ENCODE results near the gene PDE8A.
A peak's percentile ranks its signal among the peaks of the same experiment; 100 is the strongest.

PDE8A gene, protein sequence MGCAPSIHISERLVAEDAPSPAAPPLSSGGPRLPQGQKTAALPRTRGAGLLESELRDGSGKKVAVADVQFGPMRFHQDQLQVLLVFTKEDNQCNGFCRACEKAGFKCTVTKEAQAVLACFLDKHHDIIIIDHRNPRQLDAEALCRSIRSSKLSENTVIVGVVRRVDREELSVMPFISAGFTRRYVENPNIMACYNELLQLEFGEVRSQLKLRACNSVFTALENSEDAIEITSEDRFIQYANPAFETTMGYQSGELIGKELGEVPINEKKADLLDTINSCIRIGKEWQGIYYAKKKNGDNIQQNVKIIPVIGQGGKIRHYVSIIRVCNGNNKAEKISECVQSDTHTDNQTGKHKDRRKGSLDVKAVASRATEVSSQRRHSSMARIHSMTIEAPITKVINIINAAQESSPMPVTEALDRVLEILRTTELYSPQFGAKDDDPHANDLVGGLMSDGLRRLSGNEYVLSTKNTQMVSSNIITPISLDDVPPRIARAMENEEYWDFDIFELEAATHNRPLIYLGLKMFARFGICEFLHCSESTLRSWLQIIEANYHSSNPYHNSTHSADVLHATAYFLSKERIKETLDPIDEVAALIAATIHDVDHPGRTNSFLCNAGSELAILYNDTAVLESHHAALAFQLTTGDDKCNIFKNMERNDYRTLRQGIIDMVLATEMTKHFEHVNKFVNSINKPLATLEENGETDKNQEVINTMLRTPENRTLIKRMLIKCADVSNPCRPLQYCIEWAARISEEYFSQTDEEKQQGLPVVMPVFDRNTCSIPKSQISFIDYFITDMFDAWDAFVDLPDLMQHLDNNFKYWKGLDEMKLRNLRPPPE

DNA sequence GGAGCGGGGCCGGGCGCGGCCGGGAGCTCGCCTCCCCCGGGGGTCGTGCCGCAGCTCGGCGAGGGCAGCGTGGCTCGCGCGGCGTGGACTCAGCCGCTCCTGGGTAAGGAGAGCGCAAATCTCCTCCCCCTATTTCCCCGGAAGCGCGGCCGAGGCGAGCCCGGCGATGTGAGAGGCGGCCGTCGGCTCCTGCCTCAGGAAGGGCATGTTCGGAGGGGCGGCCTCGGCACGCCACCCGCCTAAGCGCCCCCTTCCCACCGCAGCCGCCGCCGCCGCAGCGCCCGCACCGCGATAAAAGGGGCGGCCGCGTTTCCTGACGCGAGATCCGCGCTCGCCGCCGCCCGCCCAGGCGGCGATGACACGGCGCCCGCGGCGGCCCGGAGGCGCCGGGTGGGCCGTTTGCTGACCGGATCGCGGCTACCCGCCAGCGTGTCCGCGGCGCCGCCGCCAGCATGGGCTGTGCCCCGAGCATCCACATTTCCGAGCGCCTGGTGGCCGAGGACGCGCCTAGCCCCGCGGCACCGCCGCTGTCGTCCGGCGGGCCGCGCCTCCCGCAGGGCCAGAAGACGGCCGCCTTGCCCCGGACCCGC is at the start of gene PDE8A:
PDE8A (plus strand) TSS at position 146 of the 590 bp plus-strand sequence; CDS start at position 453, 307 bp downstream.
- DNase-seq: peak; percentile 24

DNA sequence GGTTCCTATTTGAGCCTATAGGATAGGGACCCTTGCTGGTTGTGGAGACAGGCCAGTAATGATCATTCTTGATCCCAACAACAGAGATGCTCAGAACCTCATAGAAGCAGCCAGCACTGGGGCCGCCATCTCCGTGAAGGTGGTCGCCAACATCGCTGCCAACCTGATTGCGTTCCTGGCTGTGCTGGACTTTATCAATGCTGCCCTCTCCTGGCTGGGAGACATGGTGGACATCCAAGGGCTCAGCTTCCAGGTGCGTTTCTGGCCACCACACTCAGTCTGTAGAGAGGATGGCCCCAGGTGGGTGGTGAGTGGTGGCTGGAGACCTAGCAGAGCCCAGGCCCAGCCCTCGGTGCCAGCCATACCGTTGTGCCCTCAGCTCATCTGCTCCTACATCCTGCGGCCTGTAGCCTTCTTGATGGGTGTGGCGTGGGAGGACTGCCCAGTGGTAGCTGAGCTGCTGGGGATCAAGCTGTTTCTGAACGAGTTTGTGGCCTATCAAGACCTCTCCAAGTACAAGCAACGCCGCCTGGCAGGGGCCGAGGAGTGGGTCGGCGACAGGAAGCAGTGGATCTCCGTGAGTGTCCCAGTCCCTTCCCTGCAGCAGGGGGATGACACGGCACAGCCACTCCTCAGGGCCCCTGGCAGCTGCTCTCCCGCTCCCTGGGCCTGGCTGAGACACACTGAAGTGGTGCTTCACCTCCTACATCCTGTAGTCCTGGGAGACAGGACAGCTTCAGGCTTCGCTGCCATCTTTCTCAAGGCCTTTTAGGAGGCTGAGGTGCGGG is 46.5 kb upstream of the PDE8A start:
- DNase-seq: no peak

DNA sequence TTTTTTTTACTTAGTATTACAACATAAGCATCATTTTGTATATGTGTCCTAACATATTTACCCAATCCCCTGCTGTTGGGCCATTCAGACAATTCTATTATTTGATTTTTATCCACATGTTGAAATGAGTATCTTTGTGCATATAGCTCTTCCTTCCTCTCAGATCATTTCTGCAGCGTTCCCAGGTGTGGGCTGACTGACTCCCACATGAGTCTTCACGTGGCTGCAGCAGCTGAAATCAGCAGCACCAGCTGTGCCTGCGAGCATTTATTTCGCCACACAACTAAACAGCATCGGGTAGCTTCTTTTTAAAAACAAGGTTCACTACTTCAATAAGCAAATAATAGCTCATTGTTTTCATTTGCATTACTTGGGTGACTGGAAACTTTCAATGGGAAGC is 44.5 kb upstream of the PDE8A start:
- DNase-seq: no peak

DNA sequence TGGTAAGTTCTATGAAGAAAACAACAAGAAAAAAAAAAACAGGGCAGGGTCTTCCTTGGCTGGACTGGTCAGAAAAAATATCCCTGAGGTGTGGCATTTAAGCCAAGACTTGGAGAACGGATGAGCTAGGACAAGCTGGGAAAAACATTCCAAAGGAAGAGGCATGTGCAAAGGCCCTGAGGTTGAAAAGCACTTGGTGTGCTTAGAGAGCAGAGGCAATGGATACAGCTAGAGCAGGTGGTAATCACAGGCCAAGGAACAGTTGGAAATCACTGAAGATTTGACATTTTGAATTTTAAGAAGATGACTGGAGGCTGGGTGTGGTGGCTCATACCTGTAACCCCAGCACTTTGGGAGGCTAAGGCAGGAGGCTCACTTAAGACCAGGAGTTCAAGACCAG is 42.9 kb upstream of the PDE8A start:
- DNase-seq: no peak

DNA sequence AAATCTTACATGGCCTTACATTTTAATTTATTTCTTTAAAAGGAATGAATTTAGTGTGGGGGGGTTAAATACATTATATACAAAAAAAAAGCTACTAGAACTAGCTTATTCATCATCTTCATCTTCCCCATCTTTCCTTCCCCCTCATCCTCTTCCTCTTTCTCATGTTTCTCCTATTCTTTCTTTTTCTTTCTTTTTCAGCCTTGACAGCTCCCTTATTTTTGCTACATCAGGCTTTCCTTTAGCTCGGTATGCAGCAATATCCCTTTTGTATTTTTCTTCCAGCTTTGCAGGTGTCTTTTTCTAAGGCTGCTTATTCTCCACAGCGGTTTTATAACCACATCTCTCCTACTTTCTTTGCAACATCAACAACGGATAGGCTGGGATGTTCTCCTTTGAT is 41.3 kb upstream of the PDE8A start:
- no peak for DNase-seq

DNA sequence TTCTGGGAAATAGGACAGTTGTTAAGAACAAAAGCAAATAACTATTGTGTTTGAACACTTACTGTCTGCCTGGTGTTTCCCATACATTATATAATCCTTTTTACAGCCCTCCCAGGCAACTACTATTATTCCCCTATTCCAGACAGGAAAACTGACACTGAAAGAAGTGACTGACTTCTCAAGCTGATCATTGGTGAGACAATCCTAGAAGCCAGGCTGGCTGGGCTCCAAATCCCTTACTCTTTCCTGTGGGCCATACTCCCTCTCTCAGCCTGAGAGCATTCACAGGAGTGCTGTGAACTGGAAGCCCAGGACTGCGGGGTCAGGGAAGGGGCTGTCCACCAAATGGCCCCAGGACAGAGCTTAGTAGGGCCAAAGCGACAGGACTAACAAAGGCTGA is 39.2 kb upstream of the PDE8A start:
- DNase-seq: no peak

DNA sequence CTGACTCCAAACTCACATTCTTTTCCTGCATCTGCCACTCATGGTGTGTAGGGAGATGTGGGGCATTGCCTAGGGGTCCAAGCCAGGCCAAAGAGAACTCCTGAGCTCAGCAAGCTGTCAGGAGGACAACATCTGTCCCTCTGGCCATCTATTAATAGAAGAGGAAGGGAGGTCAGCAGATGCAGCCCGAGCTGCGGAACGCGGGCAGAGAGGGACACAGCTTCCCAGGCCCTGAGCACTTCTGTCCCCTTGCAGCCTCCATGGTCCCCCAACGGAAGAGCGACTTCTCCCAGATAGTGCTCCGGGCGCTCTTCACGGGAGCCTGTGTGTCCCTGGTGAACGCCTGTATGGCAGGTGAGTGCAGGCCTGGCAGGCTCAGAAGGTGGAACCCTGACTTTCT is 37.3 kb upstream of the PDE8A start:
- no peak for DNase-seq

DNA sequence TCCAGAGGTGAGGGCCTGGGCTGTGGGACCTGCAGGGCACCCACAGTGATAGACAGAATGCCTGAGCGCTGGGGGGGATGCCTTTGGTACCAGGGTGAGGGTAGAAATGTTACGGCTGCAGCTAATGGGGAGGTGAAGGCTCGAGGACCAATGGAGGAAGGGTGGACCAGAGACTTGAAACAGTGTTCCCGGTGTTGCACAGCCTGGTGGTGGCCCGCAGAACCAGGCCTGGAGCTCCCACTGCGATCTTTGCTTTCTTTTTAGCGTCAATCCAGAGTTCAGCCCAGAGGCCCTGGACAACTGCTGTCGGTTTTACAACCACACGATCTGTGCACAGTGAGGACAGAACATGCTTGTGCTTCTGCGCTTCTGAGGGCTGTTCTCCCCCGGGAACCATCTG is 36.8 kb upstream of the PDE8A start:
- DNase-seq: no peak

DNA sequence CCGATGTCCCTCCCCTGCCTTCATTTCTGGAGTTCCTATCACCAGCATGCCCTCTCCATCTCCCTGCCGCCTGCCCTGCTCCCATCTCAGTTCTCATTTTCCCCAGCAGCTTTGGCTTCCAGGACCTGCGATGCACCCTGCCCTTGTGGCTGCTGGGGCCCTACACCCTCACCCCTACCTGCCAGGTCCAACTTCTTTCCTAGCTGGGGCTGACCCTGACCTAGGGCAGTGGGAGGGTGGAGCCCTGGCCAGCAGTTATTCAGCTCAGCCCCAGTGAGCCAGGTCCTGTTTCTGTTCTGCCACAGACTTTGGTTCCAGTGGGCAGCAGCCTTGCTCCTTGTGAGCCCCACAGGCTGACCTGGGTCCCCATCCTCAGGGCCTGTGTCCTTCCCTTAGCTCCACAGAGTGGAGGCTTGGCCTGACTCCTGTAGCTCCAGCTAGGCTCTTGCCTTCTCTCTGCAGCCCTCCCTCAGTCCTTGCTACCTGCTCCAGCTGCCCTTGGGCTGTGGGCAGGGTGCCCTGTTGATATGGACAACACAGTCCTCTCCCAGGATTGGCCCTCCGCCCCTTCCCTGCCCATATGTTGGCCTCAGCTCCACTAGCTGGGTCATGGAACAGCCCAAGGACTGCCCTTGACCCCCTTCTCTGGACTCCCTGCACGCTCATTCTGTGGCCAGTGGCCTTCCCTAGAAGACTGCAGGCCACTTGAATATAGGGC is 34.7 kb upstream of the PDE8A start:
- DNase-seq: no peak

DNA sequence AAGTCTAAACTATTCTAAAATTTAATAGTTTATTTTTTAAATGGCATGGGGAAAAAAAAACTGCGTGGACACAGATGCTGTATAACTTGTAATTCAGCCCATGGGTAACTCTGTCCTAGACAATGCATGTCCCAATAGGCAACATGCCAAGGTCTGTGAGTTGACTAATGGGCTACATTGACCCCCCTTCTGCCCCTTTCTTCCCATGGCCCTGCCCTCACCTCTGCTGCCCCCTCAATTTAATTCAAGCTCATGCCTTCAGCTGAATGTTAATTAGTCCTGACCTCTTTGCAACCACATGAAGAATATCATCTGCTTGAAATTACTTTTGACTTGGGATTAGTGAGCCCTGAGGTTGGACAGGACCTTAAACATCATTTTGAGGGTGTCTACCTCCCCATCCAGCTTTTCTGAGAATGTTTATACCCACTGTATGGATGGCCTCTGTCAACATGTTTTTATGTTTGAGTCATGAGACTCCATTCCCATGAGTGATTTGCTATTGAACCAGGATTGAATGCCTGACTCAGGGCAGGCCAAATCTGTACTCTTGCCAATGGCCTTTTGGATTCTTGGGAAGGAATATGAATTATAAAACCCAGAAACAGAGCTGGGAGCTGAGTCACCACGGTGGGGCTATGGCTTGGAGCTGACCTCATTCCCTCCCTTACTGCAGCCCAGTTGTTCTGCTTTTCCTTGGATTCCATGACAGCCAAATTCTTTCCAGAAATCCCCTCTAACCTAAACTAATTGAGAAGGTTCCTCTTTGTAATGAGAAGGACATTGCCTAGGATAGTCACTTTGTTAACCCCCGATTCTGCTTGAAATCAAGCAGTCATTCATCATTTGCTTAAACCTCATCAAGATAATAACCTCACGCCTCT is 33.5 kb upstream of the PDE8A start:
- no peak for DNase-seq

DNA sequence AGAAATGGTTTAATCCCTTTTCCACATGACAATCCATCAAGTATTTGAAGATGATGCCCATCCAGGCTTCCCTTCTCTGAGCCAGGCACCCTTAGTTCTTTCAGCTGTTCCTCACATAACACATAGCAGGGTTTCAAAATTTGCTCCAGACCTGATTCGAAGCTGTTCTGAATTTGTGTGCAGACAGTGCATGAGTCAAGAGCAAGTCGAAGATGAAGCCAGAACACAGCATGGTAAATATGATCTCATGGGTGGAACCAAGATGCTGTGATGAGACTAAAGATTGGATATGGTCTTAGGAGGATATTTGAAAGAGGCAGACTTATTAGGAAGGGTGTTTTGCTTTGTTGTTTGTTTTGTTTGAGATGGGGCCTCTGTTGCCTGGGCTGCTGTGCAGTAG is 32.6 kb upstream of the PDE8A start:
- DNase-seq: no peak

DNA sequence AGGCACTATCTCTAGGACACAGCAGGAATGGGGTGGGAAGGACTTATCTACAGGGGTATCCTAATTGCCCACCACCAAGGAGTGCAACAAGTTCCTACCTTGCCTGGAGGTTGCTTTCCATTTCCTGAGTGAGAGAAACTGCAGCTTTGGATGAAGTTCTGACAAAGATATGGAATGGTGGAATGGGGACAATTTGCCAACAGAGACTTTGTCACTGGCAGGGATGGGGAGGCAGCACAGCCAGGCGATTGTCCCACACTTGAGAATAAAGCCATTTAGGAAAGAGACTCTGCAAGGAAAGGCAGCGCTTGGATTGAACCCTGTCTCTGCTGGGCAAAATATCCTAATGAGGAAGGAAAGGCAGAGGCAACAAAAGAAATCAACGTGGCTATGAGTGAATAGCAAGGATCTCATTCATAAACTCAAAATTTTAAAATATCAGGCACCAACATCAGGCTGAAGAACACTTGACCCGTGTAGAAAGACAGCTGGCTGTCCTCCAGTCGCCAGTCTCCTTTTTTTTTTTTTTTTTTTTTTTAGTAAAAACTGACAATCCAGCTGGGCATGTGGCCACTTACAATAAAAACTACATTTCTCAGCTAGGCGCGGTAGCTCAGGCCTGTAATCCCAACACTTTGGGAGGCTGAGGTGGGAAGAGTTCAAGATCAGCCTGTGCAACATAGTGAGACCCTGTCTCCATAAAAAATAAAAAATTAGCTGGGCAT is 31.6 kb upstream of the PDE8A start:
- DNase-seq: no peak

DNA sequence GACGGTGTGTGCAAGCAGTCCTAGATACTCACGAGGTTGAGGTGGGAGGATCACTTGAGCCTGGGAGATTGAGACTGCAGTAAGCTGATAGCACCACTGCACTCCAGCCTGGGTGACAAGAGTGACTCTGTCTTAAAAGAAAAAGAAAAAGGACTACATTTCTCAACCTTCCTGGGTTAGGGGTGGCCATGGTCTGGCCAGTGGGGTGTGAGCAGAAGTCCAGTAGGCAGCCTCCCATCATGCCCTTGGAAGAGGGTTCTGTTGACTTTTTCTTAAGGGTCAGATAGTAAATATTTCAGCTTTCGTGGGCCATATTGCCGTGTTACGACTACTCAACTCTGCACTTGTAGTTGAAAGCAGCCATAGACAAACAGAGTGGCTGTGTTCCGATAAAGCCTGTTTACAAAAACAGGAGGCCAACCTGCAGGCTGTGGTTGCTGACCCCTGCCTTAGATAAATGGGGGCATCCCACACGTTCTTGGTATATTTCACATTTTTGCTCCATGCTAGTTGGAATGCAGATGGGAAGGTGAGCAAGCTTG is 31.0 kb upstream of the PDE8A start:
- peak; percentile 66 for DNase-seq

DNA sequence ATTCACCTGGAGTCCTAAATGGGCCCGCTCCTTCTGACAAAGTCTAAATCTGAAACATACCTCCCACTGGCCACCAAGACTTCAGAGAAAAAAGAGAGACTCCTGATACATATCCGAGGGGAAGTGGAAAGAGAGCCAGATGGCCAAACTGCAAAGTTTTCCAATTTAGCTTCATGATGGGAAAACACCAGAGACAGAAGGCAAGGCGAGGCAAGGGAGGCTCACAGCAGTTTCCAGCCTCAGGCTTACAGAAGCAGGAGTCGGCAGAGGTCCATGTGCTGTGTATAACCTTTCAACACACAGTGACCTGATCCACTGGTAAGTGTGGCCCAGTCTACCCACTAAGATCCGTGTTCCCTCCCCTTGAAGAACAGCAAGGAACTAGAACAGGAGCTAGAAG is 29.9 kb upstream of the PDE8A start:
- DNase-seq: no peak

DNA sequence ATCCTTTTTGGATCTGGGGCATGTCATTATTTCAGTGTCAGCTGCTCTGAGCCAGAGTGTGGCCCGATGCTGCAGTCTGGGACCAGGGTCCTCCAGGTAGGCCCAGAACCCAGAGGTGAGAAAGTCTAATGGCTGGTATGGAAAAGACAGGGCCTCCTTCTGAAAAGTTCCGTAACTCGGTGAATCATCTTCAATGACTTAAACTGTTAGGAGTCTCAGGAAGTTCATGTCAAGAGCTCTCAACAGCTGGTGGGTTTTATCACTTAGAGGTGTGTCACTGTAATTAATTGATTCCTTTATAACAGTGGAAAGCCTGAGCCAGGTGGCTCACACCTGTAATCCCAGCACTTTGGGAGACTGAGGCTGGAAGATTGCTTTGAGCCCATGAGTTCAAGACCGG is 28.5 kb upstream of the PDE8A start:
- no peak for DNase-seq

DNA sequence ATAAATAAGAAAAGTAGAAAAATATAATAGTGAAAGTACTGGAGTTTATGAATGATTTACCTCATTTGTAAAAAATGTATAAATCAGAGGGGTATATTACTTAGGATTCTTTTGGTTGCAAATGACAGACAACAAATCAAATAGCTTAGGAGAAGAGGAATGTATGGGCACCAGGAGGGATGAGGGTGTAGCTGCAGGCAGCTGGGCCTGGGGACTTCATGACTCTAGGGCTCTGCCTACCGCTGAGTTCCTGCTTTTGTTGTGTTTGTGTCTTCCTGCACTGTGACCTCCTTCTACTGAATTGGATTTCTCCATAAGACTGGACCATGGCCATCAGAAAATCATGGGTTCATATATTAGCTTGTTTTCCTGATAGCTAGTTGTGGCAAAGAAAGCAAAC is 27.9 kb upstream of the PDE8A start:
- no peak for DNase-seq

DNA sequence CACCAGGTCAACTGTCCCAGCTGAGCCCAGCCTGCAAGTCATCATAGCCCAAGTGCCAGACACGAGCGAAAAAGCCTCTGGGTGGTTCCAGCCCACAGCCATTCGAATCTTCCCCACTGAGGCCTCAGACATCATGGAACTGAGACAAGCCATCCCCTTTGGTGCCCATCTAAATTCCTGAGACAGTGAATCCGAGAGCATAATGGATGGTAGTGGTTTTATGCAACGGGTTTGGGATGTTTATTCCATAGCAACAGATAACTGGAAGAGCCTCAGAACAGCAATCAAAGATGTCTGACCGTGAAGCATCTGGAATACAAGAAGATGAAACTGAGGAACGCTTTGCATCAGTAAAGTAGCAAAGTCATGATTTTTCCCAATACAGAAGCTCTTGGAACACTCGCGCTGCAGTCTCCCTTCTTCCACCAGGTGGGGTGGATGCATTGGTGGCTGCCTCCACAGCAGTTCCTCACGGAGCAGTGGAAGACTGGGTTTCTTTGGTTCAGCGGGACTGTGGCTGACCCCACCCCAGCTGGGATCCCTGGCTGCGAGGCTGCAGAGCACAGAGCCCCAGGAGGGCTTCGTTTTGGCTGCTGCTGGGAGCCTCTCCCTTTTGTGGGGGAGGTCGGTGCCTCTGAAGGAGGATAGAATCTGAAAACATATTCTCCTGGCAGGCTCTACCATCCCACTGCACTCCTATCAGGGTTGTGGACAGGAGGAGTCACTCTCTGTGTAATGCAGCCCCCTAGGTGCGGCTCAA is 26.4 kb upstream of the PDE8A start:
- peak; percentile 21 for DNase-seq

DNA sequence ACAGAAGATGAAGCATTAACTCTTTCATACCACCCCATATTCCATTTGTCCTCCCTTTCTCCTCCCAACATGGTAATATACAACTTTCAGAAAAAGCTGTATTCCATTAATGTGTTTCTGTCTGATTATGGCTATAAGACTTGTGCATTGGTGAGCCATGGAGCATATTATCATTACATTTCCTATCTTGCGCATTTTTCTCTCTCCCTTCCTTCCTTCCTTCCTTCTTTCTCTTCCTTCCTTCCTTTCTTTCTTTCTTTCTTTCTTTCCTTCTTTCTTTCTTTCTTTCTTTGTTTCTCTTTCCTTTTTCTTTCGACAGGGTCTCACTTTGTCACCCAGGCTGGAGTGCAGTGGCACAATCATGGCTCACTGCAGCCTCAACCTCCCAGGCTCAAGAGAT is 25.5 kb upstream of the PDE8A start:
- no peak for DNase-seq

DNA sequence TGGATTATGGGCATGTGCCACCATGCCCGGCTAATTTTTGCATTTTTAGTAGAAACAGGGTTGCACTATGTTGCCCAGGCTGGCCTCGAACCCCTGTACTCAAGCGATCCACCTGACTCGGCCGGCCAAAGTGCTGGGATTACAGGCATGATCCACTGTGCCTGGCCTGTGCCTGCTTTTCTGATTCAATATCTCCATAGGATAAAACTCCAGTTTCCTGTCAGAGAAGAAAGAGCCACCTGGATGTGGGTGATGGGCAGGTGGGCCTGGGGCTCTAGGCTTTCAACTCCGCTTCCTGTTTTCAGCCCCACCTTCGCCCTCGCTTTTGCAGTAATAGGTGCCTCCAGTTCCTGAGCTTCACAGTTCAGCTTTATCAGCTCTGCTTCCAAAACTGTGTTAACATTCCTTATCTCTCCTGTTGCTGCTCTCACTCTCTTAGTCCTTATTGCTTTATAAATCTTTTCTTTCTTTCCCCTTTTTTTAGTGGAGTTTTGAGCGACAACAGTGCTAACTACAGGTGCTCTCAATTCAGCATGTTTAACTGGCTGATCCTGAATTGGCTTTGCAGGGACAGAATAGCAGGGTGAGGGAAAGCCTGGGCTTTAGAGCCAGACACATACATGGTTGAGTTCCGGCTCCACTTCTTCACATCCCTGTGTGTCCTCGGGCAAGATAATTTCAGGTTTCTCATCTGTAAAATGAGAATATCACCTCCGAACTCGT is 21.1 kb upstream of the PDE8A start:
- DNase-seq: no peak

Measured in hematopoietic multipotent progenitor cell treated with erythropoietin and hydrocortisone succinate and interleukin-3 and kit ligand, for 8 days (in vitro differentiated cells).